HEK293T (cell line): ENCODE results near the gene MAML2.

Experiments
- BHLHE40 ChIP-seq: fragments of 450-650 bp; IDR thresholded peaks from 2 replicates; pipeline ENCODE4 v1.6.1; 2016; ENCODE audit warnings: mild to moderate bottlenecking, moderate library complexity, borderline replicate concordance
- ELF4 ChIP-seq: fragments of 450-650 bp; IDR thresholded peaks from 2 replicates; pipeline ENCODE4 v1.6.1; 2017; ENCODE audit warnings: antibody characterized with exemption
- FOXA1 ChIP-seq: fragments of 450-650 bp; IDR thresholded peaks from 2 replicates; pipeline ENCODE4 v1.6.1; 2016; ENCODE audit warnings: mild to moderate bottlenecking
- FOXK2 ChIP-seq: fragments of 450-650 bp; IDR thresholded peaks from 2 replicates; pipeline ENCODE4 v1.6.1; 2016; ENCODE audit warnings: mild to moderate bottlenecking
- FOXM1 ChIP-seq: fragments of 450-650 bp; IDR thresholded peaks from 2 replicates; pipeline ENCODE4 v1.6.1; 2017; ENCODE audit warnings: mild to moderate bottlenecking, borderline replicate concordance
- HDGF ChIP-seq: fragments of 450-650 bp; IDR thresholded peaks from 2 replicates; pipeline ENCODE4 v1.6.1; 2017; ENCODE audit warnings: antibody characterized with exemption, borderline replicate concordance
- L3MBTL2 ChIP-seq: fragments of 450-650 bp; conservative IDR thresholded peaks from 2 replicates; pipeline ENCODE4 v1.6.1; 2016; ENCODE audit warnings: mild to moderate bottlenecking
- SP1 ChIP-seq: fragments of 450-650 bp; IDR thresholded peaks from 2 replicates; pipeline ENCODE4 v1.6.1; 2017
- SUZ12 ChIP-seq: fragments of 450-650 bp; IDR thresholded peaks from 2 replicates; pipeline ENCODE4 v1.6.1; 2016; ENCODE audit warnings: mild to moderate bottlenecking
- TARDBP ChIP-seq: fragments of 450-650 bp; IDR thresholded peaks from 2 replicates; pipeline ENCODE4 v1.6.1; 2016
- ZNF384 ChIP-seq: fragments of 450-650 bp; IDR thresholded peaks from 2 replicates; pipeline ENCODE4 v1.6.1; 2016

GRCh38 chr11:96033599-96033998, 309.4 kb downstream of the MAML2 start:
- TF ChIP-seq FOXA1: no peak
- TF ChIP-seq SUZ12: no peak
- TF ChIP-seq FOXK2: no peak
- no peak for TF ChIP-seq ZNF384
- TF ChIP-seq SP1: no peak
- TF ChIP-seq FOXM1: no peak
- TF ChIP-seq L3MBTL2: no peak
- no peak for TF ChIP-seq BHLHE40
- no peak for TF ChIP-seq HDGF
- no peak for TF ChIP-seq ELF4
- TF ChIP-seq TARDBP: no peak
